Activated CD8-positive, alpha-beta memory T cell treated with anti-CD3 and anti-CD28 coated beads, Interleukin-2, amount 50 U/mL, for 1 hour (primary cell): ENCODE results near the gene SP5.
"Not testable (repeated sequence)": the region's sequence is repeated elsewhere in the genome, so short reads cannot be mapped to it uniquely, and the experiment has no call there.

ENCODE experiments used
- DNase-seq: peaks from one replicate; pipeline ENCODE4 v3.0.0-alpha.2; 2020; ENCODE audit errors: extremely low read depth

Gene SP5

GRCh38 chr2:170711196-170711773, 3.9 kb upstream of the SP5 start:
- DNase-seq: no peak

GRCh38 chr2:170711774-170712652, 3.1 kb upstream of the SP5 start:
- no peak for DNase-seq

- DNase-seq: no peak
These were observed 2.2 kb upstream of the SP5 start for GRCh38 chr2:170712653-170713542.

- DNase-seq: no peak
These were observed 1.4 kb upstream of the SP5 start for GRCh38 chr2:170713543-170714380.

GRCh38 chr2:170714381-170715061, 616 bp upstream of the SP5 start:
- DNase-seq: no peak

- DNase-seq: no peak
These were observed 1.0 kb downstream of the SP5 start for GRCh38 chr2:170715932-170716777.

- no peak for DNase-seq
These were observed 1.9 kb downstream of the SP5 start for GRCh38 chr2:170716851-170717598.

- no peak for DNase-seq
These were observed 2.4 kb downstream of the SP5 start for GRCh38 chr2:170717599-170717963.

- no peak for DNase-seq
These were observed 3.0 kb downstream of the SP5 start for GRCh38 chr2:170717991-170718589.

- no peak for DNase-seq
These were observed 4.7 kb downstream of the SP5 start for GRCh38 chr2:170719810-170720209.

GRCh38 chr2:170721678-170722077, 6.5 kb downstream of the SP5 start:
- DNase-seq: no peak

GRCh38 chr2:170722301-170722700, 7.2 kb downstream of the SP5 start:
- DNase-seq: no peak

- DNase-seq: no peak
These were observed 8.4 kb downstream of the SP5 start for GRCh38 chr2:170723446-170723958.

GRCh38 chr2:170733798-170734600, 18.9 kb downstream of the SP5 start:
- no peak for DNase-seq

- DNase-seq: not testable (repeated sequence)
These were observed 19.5 kb downstream of the SP5 start for GRCh38 chr2:170734601-170735000.

GRCh38 chr2:170736628-170737027, 21.5 kb downstream of the SP5 start:
- no peak for DNase-seq

- DNase-seq: no peak
These were observed 22.3 kb downstream of the SP5 start for GRCh38 chr2:170737406-170737805.

- no peak for DNase-seq
These were observed 22.7 kb downstream of the SP5 start for GRCh38 chr2:170737821-170738220.
